DOHH2 (cell line): ENCODE data around the gene VANGL2.

Experiments
- EZH2phosphoT487 ChIP-seq: fragments of 200-600 bp; sonication (generic); IDR thresholded peaks from 2 replicates; pipeline ENCODE4 v1.6.1; 2017; ENCODE audit warnings: borderline replicate concordance, mild to moderate bottlenecking, antibody characterized with exemption, low read length, moderate library complexity, mixed read lengths
- TF ChIP-seq, protein P1 (sequence below): fragments of 200-600 bp; sonication (generic); IDR thresholded peaks from one replicate; pipeline ENCODE4 v1.5.1; 2014; ENCODE audit warnings: antibody characterized with exemption, mild to moderate bottlenecking, low read depth, low read length; ENCODE audit not compliant: poor library complexity, severe bottlenecking

DNA sequence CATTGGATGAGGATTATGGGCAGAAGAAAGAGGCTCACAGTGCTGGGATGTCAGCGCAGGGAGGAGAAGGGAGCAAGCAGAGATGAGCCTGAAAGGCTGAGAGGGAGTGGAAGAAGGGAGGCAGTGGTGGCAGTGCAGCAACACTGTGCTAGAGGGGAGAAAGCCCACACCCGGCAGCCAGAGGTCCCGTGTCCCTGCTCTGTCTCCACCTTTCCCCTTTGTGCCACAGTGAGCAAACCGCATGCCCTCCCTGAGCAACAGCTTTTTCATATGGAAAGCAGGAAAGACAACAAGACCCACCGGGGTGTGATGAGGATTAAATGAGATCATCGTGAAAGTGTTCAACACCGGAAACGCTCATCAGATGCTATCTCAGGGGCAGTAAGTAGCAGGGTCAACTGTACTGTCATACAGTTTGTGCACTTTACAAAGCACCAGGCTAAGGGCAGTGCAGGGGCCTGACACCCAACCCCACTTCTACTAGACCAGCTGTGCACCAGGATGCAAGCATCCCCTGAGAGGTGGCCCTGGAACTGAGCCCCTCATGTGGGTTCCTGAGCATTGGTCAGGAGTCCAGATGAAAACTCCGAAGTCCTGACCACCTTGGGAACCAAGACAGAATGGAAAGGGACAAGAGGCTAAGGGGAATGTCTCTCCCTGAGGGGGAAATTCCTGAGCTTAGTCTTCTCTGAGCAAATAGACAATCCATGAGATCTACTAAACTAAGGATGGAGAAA lies 24.4 kb upstream of the VANGL2 start:
- TF ChIP-seq, protein P1, sequence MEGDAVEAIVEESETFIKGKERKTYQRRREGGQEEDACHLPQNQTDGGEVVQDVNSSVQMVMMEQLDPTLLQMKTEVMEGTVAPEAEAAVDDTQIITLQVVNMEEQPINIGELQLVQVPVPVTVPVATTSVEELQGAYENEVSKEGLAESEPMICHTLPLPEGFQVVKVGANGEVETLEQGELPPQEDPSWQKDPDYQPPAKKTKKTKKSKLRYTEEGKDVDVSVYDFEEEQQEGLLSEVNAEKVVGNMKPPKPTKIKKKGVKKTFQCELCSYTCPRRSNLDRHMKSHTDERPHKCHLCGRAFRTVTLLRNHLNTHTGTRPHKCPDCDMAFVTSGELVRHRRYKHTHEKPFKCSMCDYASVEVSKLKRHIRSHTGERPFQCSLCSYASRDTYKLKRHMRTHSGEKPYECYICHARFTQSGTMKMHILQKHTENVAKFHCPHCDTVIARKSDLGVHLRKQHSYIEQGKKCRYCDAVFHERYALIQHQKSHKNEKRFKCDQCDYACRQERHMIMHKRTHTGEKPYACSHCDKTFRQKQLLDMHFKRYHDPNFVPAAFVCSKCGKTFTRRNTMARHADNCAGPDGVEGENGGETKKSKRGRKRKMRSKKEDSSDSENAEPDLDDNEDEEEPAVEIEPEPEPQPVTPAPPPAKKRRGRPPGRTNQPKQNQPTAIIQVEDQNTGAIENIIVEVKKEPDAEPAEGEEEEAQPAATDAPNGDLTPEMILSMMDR: no peak
- no peak for TF ChIP-seq EZH2phosphoT487
